H9 (cell line): ENCODE measurements around the gene ARHGAP35. TPM values are rescaled to one million over a fixed set of nuclear protein-coding genes. Genes with fewer than 3 reads are reported as not detected.

Experiments
- DNase-seq: peaks from one replicate; pipeline ENCODE4 v3.0.0-alpha.2; 2017
- H2AFZ ChIP-seq: one replicate; pipeline ENCODE4 v1.6.1; 2013; ENCODE audit warnings: mild to moderate bottlenecking, low read length, control low read depth, moderate library complexity
- H2AK5ac ChIP-seq: 2 replicates; pipeline ENCODE4 v1.6.1; 2013; ENCODE audit warnings: low read length, control low read depth, mixed read lengths; ENCODE audit not compliant: insufficient read length
- H2BK120ac ChIP-seq: one replicate; pipeline ENCODE4 v1.6.1; 2013; ENCODE audit warnings: low read depth, mild to moderate bottlenecking, low read length, control low read depth, inconsistent platforms; ENCODE audit not compliant: poor library complexity, severe bottlenecking
- H2BK12ac ChIP-seq: 2 replicates; pipeline ENCODE4 v1.6.1; 2013; ENCODE audit warnings: low read length, control low read depth, mixed read lengths, low read depth; ENCODE audit not compliant: insufficient read length
- H2BK15ac ChIP-seq: 2 replicates; pipeline ENCODE4 v1.6.1; 2013; ENCODE audit warnings: low read depth, low read length, control low read depth
- H2BK20ac ChIP-seq: one replicate; pipeline ENCODE4 v1.6.1; 2013; ENCODE audit warnings: low read depth, mild to moderate bottlenecking, low read length, control low read depth, inconsistent platforms; ENCODE audit not compliant: poor library complexity, severe bottlenecking
- H2BK5ac ChIP-seq: 2 replicates; pipeline ENCODE4 v1.6.1; 2013; ENCODE audit warnings: low read length, control low read depth, mixed read lengths; ENCODE audit not compliant: insufficient read length
- H3K14ac ChIP-seq: 2 replicates; pipeline ENCODE4 v1.6.1; 2013; ENCODE audit warnings: low read length, control low read depth; ENCODE audit not compliant: insufficient read depth
- H3K18ac ChIP-seq: 2 replicates; pipeline ENCODE4 v1.6.1; 2013; ENCODE audit warnings: low read depth, mild to moderate bottlenecking, mixed read lengths, low read length, control low read depth; ENCODE audit not compliant: insufficient read length
- H3K23ac ChIP-seq: 2 replicates; pipeline ENCODE4 v1.6.1; 2013; ENCODE audit warnings: low read length, control low read depth, mixed read lengths, low read depth; ENCODE audit not compliant: insufficient read length
- H3K23me2 ChIP-seq: 2 replicates; pipeline ENCODE4 v1.6.1; 2013; ENCODE audit warnings: low read depth, mild to moderate bottlenecking, mixed read lengths, low read length, control low read depth; ENCODE audit not compliant: insufficient read length, poor library complexity, severe bottlenecking
- H3K27ac ChIP-seq: 2 replicates; pipeline ENCODE4 v1.5.1; 2013; ENCODE audit warnings: low read length, control low read depth, mixed read lengths, low read depth; ENCODE audit not compliant: insufficient read length
- H3K27me3 ChIP-seq: 2 replicates; pipeline ENCODE4 v1.6.1; 2013; ENCODE audit warnings: low read length, control low read depth, inconsistent platforms; ENCODE audit not compliant: insufficient read depth
- H3K4ac ChIP-seq: 2 replicates; pipeline ENCODE4 v1.6.1; 2013; ENCODE audit warnings: low read depth, mild to moderate bottlenecking, control low read depth, inconsistent platforms, low read length, moderate library complexity
- H3K4me1 ChIP-seq: 2 replicates; pipeline ENCODE4 v1.6.1; 2013; ENCODE audit warnings: low read length, control low read depth, inconsistent platforms; ENCODE audit not compliant: insufficient read depth
- H3K4me2 ChIP-seq: 2 replicates; pipeline ENCODE4 v1.6.1; 2013; ENCODE audit warnings: low read length, control low read depth, mixed read lengths; ENCODE audit not compliant: insufficient read length, insufficient read depth
- H3K56ac ChIP-seq: 2 replicates; pipeline ENCODE4 v1.6.1; 2013; ENCODE audit warnings: low read depth, mild to moderate bottlenecking, mixed read lengths, low read length, control low read depth; ENCODE audit not compliant: insufficient read length
- H3K79me1 ChIP-seq: 2 replicates; pipeline ENCODE4 v1.6.1; 2013; ENCODE audit warnings: low read depth, mild to moderate bottlenecking, moderate library complexity, low read length, control low read depth, inconsistent platforms; ENCODE audit not compliant: insufficient read depth, poor library complexity, severe bottlenecking
- H3K79me2 ChIP-seq: 2 replicates; pipeline ENCODE4 v1.6.1; 2013; ENCODE audit warnings: low read length, control low read depth, inconsistent platforms; ENCODE audit not compliant: insufficient read depth
- H3K9ac ChIP-seq: 2 replicates; pipeline ENCODE4 v1.6.1; 2013; ENCODE audit warnings: low read length, control low read depth, mixed read lengths; ENCODE audit not compliant: insufficient read length; ENCODE audit errors: extremely low read depth
- H3K9me3 ChIP-seq: one replicate; pipeline ENCODE4 v1.6.1; 2013; ENCODE audit warnings: low read depth, low read length, inconsistent platforms; ENCODE audit not compliant: control insufficient read depth
- H3T11ph ChIP-seq: one replicate; pipeline ENCODE4 v1.6.1; 2013; ENCODE audit warnings: mild to moderate bottlenecking, low read length, control low read depth, inconsistent platforms
- H4K20me1 ChIP-seq: one replicate; pipeline ENCODE4 v1.6.1; 2013; ENCODE audit not compliant: control insufficient read depth, insufficient read length, insufficient read depth
- H4K5ac ChIP-seq: 2 replicates; pipeline ENCODE4 v1.6.1; 2013; ENCODE audit warnings: low read depth, mild to moderate bottlenecking, mixed read lengths, low read length, control low read depth; ENCODE audit not compliant: insufficient read length
- H4K8ac ChIP-seq: replicated peaks from 2 replicates; pipeline ENCODE4 v1.6.1; 2013; ENCODE audit warnings: low read length, control low read depth, mixed read lengths, low read depth; ENCODE audit not compliant: insufficient read length
- H4K91ac ChIP-seq: 2 replicates; pipeline ENCODE4 v1.6.1; 2013; ENCODE audit warnings: low read depth, mild to moderate bottlenecking, moderate library complexity, mixed read lengths, low read length, control low read depth; ENCODE audit not compliant: insufficient read length
- H3K27ac Mint-ChIP-seq, 3 experiments: 2 replicates in 2 of 3; 3 replicates in 1 of 3; pipeline ENCODE4 v1.8.0; 2020 to 2021; ENCODE audit warnings: mixed read lengths in 3 of 3, mild to moderate bottlenecking in 1 of 3, moderate library complexity in 1 of 3
- H3K27me3 Mint-ChIP-seq: 2 replicates; pipeline ENCODE4 v1.8.0; 2021; ENCODE audit warnings: low read depth, mild to moderate bottlenecking, moderate library complexity, mixed read lengths
- H3K36me3 Mint-ChIP-seq, 3 experiments: 2 replicates in 2 of 3; 3 replicates in 1 of 3; pipeline ENCODE4 v1.8.0; 2020 to 2021; ENCODE audit warnings: low read depth in 3 of 3, mixed read lengths in 3 of 3; ENCODE audit not compliant: insufficient read depth in 1 of 3
- H3K4me1 Mint-ChIP-seq, 2 experiments: 2 replicates each; pipeline ENCODE4 v1.8.0; 2020; ENCODE audit warnings: mixed read lengths in 2 of 2
- H3K4me3 Mint-ChIP-seq, 2 experiments: 2 replicates in 1 of 2; 3 replicates in 1 of 2; pipeline ENCODE4 v1.8.0; 2020 to 2021; ENCODE audit warnings: mild to moderate bottlenecking in 2 of 2, mixed read lengths in 2 of 2, moderate library complexity in 1 of 2
- H3K9me3 Mint-ChIP-seq, 2 experiments: 2 replicates in 1 of 2; 3 replicates in 1 of 2; pipeline ENCODE4 v1.8.0; 2020; ENCODE audit warnings: mild to moderate bottlenecking in 2 of 2, mixed read lengths in 2 of 2, moderate library complexity in 1 of 2
- whole genome bisulfite sequencing: extraction: QIAGEN DNeasy Blood & Tissue Kit; methylation state at CpG from one replicate; pipeline ENCODE4 v1.1.7; 2013; ENCODE audit warnings: missing lambda C conversion rate, low lambda C conversion rate, mixed read lengths; ENCODE audit not compliant: insufficient read length; ENCODE audit errors: extremely low coverage; 5-methylcytosine and 5-hydroxymethylcytosine counted together
- total RNA-seq: library from RNA; stranded (reverse); gene quantifications from 2 replicates; pipeline ENCODE4 v1.2.1, GENCODE V29; 2021
- TF ChIP-seq, protein P1 (sequence below): fragments of 200-600 bp; sonication (generic); conservative IDR thresholded peaks from 3 replicates; pipeline ENCODE4 v1.8.0; 2021; ENCODE audit warnings: antibody characterized with exemption, mild to moderate bottlenecking

ARHGAP35 gene
- total RNA-seq, 1 experiment from 2014 or later, result 49.8 TPM

GRCh38 chr19:46867170-46867569 lies 6.4 kb downstream of the ARHGAP35 start:
- H3K79me2 ChIP-seq, result peaks cover 66% of the 10 kb centered on the region
- peaks cover 15% of the 10 kb centered on the region for H3K23me2 ChIP-seq
- H2BK120ac ChIP-seq, result no peak overlapping the region
- no peak overlapping the region for H3K14ac ChIP-seq
- H3K79me1 ChIP-seq, result no peaks in the 10 kb centered on the region
- TF ChIP-seq, protein P1, sequence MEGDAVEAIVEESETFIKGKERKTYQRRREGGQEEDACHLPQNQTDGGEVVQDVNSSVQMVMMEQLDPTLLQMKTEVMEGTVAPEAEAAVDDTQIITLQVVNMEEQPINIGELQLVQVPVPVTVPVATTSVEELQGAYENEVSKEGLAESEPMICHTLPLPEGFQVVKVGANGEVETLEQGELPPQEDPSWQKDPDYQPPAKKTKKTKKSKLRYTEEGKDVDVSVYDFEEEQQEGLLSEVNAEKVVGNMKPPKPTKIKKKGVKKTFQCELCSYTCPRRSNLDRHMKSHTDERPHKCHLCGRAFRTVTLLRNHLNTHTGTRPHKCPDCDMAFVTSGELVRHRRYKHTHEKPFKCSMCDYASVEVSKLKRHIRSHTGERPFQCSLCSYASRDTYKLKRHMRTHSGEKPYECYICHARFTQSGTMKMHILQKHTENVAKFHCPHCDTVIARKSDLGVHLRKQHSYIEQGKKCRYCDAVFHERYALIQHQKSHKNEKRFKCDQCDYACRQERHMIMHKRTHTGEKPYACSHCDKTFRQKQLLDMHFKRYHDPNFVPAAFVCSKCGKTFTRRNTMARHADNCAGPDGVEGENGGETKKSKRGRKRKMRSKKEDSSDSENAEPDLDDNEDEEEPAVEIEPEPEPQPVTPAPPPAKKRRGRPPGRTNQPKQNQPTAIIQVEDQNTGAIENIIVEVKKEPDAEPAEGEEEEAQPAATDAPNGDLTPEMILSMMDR, result no peak
- H3K56ac ChIP-seq, result no peak overlapping the region
- H3K4me3 Mint-ChIP-seq, result no peak overlapping the region
- no peak for DNase-seq
- H3K4me2 ChIP-seq, result no peak overlapping the region
- no peaks in the 10 kb centered on the region for H3K27me3 Mint-ChIP-seq
- H2BK20ac ChIP-seq, result no peak overlapping the region
- H3K9me3 Mint-ChIP-seq, result no peaks in the 10 kb centered on the region
- H3K9ac ChIP-seq, result no peak overlapping the region
- no peak overlapping the region for H3K4ac ChIP-seq
- H4K8ac ChIP-seq, result no peak overlapping the region
- no peak overlapping the region for H2BK5ac ChIP-seq
- no peak overlapping the region for H4K5ac ChIP-seq
- peaks cover 3% of the 10 kb centered on the region; the same call in 1 of the 2 replicates for H3K4me1 ChIP-seq
- no peak overlapping the region for H3K27ac ChIP-seq
- no peak overlapping the region for H4K91ac ChIP-seq
- peaks cover 3 to 14% (median 7%) of the 10 kb centered on the region in 3 experiments; a peak in 6 of 7 replicates for H3K36me3 Mint-ChIP-seq
- no peak overlapping the region for H2BK15ac ChIP-seq
- peak overlapping the region in 1 of 3 experiments; percentile 46; a peak in 2 of 7 replicates for H3K27ac Mint-ChIP-seq
- H3K4me1 Mint-ChIP-seq, result peaks cover 20 to 22% of the 10 kb centered on the region in 2 experiments
- H3K23ac ChIP-seq, result no peak overlapping the region
- no peak overlapping the region for H2AK5ac ChIP-seq
- no peak overlapping the region for H2BK12ac ChIP-seq
- no peak overlapping the region for H3K18ac ChIP-seq
- no peaks in the 10 kb centered on the region for H4K20me1 ChIP-seq
- no peaks in the 10 kb centered on the region for H3K27me3 ChIP-seq
- no peak overlapping the region for H3T11ph ChIP-seq
- no peaks in the 10 kb centered on the region for H3K9me3 ChIP-seq
- H2AFZ ChIP-seq, result no peak overlapping the region
- no CpG with 5 or more reads among the region's 3 CpGs for WGBS
